ENCODE results near the gene ZBED4. TPM values are rescaled to one million over a fixed set of nuclear protein-coding genes. Genes with fewer than 3 reads are reported as not detected.

Gene ZBED4
- total and polyA plus RNA-seq, 2 of the 13 experiments (the other 11 are each of a cell fraction or from before 2014, with no cell fraction given), result 5.4 to 9.6 TPM

DNA sequence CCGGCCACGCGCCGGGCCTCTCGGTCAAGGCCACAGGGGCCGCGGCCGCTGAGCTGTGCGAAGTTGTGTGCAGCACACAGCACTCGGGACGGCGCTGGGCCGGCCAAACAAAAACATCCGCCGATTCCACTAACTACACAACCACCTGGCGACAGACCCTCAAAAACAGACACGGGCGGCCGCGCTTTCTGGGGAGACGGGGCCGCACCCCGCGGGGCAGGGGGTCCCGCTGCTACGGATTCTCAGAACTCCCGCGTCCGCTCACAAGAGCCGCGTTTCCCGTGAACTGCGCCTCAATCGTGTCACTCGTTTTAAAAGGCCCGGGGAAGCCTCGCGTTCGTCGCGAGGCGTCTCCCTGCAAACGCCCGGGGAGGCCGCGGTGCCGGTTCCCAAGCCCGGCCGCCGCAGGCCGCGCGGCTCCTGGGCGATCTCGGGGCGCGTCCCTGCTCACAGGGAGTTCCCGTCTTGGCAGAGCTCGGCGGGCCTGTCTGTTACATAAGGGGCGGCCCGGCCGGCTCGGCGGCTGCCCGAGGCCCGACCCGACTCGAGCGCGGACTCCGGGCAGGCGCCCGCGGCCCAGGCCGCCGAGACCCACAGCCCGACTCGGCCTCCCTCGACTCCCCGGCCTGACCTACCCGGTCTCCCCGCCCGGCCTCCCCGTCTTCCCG is 26.9 kb upstream of the ZBED4 start (continued):
- TF ChIP-seq, protein P1, sequence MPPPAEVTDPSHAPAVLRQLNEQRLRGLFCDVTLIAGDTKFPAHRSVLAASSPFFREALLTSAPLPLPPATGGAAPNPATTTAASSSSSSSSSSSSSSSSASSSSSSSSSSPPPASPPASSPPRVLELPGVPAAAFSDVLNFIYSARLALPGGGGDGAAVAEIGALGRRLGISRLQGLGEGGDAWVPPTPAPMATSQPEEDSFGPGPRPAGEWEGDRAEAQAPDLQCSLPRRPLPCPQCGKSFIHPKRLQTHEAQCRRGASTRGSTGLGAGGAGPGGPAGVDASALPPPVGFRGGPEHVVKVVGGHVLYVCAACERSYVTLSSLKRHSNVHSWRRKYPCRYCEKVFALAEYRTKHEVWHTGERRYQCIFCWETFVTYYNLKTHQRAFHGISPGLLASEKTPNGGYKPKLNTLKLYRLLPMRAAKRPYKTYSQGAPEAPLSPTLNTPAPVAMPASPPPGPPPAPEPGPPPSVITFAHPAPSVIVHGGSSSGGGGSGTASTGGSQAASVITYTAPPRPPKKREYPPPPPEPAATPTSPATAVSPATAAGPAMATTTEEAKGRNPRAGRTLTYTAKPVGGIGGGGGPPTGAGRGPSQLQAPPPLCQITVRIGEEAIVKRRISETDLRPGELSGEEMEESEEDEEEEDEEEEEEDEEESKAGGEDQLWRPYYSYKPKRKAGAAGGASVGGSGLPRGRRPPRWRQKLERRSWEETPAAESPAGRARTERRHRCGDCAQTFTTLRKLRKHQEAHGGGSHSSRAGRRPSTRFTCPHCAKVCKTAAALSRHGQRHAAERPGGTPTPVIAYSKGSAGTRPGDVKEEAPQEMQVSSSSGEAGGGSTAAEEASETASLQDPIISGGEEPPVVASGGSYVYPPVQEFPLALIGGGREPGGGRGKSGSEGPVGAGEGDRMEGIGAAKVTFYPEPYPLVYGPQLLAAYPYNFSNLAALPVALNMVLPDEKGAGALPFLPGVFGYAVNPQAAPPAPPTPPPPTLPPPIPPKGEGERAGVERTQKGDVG (CRISPR knock-in tag; IDR thresholded peaks at IDR 0.05; ENCODE audit: borderline replicate concordance), result 0 out of 2 replicates have a peak, but pooled peaks have one; percentile 36
- TF ChIP-seq ZNF543 (CRISPR knock-in tag; IDR thresholded peaks at IDR 0.05) (0 out of 2 replicates have a peak, but pooled peaks have one; percentile 37), FOSL2 (CRISPR knock-in tag; IDR thresholded peaks at IDR 0.05) (peak; percentile 5; the same call in 1 of the 2 replicates), TBX2 (CRISPR knock-in tag; IDR thresholded peaks at IDR 0.05; ENCODE audit: borderline replicate concordance) (peak; percentile 37; the same call in 1 of the 2 replicates), ZNF343 (CRISPR knock-in tag; IDR thresholded peaks at IDR 0.05) (0 out of 2 replicates have a peak, but pooled peaks have one; percentile 73), ZSCAN9 (CRISPR knock-in tag; IDR thresholded peaks at IDR 0.05; ENCODE audit: borderline replicate concordance) (0 out of 2 replicates have a peak, but pooled peaks have one; percentile 23), YEATS4 (CRISPR knock-in tag; IDR thresholded peaks at IDR 0.05; ENCODE audit: borderline replicate concordance) (peak; percentile 68; the same call in 1 of the 2 replicates), ZNF776 (CRISPR knock-in tag; IDR thresholded peaks at IDR 0.05) (0 out of 2 replicates have a peak, but pooled peaks have one; percentile 63), ZFP91 (CRISPR knock-in tag; IDR thresholded peaks at IDR 0.05; ENCODE audit: borderline replicate concordance) (peak; percentile 18; the same call in 1 of the 2 replicates), ZNF773 (CRISPR knock-in tag; IDR thresholded peaks at IDR 0.05; ENCODE audit: borderline replicate concordance) (peak; percentile 7; the same call in 1 of the 2 replicates), TCF12 (IDR thresholded peaks at IDR 0.05) (no peak), TCF12 (CRISPR knock-in tag; IDR thresholded peaks at IDR 0.05) (peak; percentile 49; the same call in 1 of the 2 replicates), ASH2L (IDR thresholded peaks at IDR 0.05; ENCODE audit: insufficient read length, low read depth, low read length) (peak; percentile 53), ZNF501 (CRISPR knock-in tag; IDR thresholded peaks at IDR 0.05) (peak; percentile 61; the same call in 1 of the 2 replicates), HNRNPLL (IDR thresholded peaks at IDR 0.05; ENCODE audit: low read depth, low read length, poor library complexity, severe bottlenecking) (peak; percentile 25), ZNF280D (CRISPR knock-in tag; IDR thresholded peaks at IDR 0.05) (peak; percentile 31; the same call in 1 of the 2 replicates), KDM2A (CRISPR knock-in tag; IDR thresholded peaks at IDR 0.05; ENCODE audit: borderline replicate concordance, low read depth) (0 out of 2 replicates have a peak, but pooled peaks have one; percentile 42), TAF1 (CRISPR knock-in tag; IDR thresholded peaks at IDR 0.05) (peak; percentile 43; the same call in 1 of the 2 replicates)
- TF ChIP-seq, protein P2, sequence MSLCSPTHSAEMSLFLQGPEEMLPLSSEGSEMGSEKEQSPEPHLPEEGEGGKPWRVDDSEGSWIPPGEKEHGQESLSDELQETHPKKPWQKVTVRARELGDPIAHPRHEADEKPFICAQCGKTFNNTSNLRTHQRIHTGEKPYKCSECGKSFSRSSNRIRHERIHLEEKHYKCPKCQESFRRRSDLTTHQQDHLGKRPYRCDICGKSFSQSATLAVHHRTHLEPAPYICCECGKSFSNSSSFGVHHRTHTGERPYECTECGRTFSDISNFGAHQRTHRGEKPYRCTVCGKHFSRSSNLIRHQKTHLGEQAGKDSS (CRISPR knock-in tag; IDR thresholded peaks at IDR 0.05; ENCODE audit: borderline replicate concordance, low read depth), result peak; percentile 16; the same call in 1 of the 2 replicates

Data from HepG2 (cell line).